Glomerular endothelial cell (primary cell): ENCODE data around the gene SKI. TPM values are rescaled to one million over a fixed set of nuclear protein-coding genes. Genes with fewer than 3 reads are reported as not detected.

Experiments used
- DNase-seq: peaks from one replicate; pipeline ENCODE4 v3.0.0-alpha.2; 2011; ENCODE audit warnings: low read depth, low spot score; ENCODE audit errors: extremely low read depth
- total RNA-seq: library from RNA; depleted of rRNA; stranded (reverse); fragments of >200 nt; gene quantifications from 2 replicates; pipeline ENCODE4 v1.2.3, GENCODE V29; 2015

The SKI gene
- total RNA-seq, 1 donor from 2014 or later: 84.2 TPM

- DNase-seq: no peak
Measured at GRCh38 chr1:2358072-2358471, 130.0 kb downstream of the SKI start.

GRCh38 chr1:2358651-2359640 lies 130.8 kb downstream of the SKI start:
- DNase-seq: no peak

Other genes with a start within 250 kb of the SKI start
- gene CFAP74, start 224.5 kb upstream of the SKI start, total RNA-seq: not detected in 2 replicates
- gene GABRD, start 209.0 kb upstream of the SKI start, total RNA-seq: not detected in 2 replicates
- 2.3 and 4.0 TPM in 2 replicates for gene PRKCZ, start 177.9 kb upstream of the SKI start, total RNA-seq
- 34.9 and 56.9 TPM in 2 replicates for gene FAAP20, start 33.5 kb upstream of the SKI start, total RNA-seq
- 6.6 and 7.1 TPM in 2 replicates for gene MORN1, start 163.2 kb downstream of the SKI start, total RNA-seq
- gene RER1, start 163.5 kb downstream of the SKI start, total RNA-seq: 103 and 119 TPM in 2 replicates
- gene PEX10, start 184.2 kb downstream of the SKI start, total RNA-seq: 26.0 and 31.9 TPM in 2 replicates
- 0.47 TPM in 1 of 2 replicates, not detected in the other for gene PLCH2, start 248.0 kb downstream of the SKI start, total RNA-seq